GM21786 (cell line): ENCODE data around the gene PGM1.
"Not testable (repeated sequence)": the region's sequence is repeated elsewhere in the genome, so short reads cannot be mapped to it uniquely, and the experiment has no call there.

Source experiments
- ATAC-seq: cut with Tn5 transposase; IDR thresholded peaks from one replicate; pipeline ENCODE4 v1.9.1; 2021; ENCODE audit not compliant: unreplicated experiment

PGM1 gene

GRCh38 chr1:63593303-63593885 is at the start of gene PGM1:
Gene PGM1 (plus strand): TSS chr1:63593411. CDS start chr1:63593489, 78 bp downstream.
- peak; percentile 65 for ATAC-seq

- no peak for ATAC-seq
These were observed 47.4 kb upstream of the PGM1 start for GRCh38 chr1:63545780-63546179.

- ATAC-seq, result no peak
These were observed 45.5 kb upstream of the PGM1 start for GRCh38 chr1:63547621-63548294.

GRCh38 chr1:63548303-63548702 is 44.9 kb upstream of the PGM1 start:
- no peak for ATAC-seq

- no peak for ATAC-seq
These were observed 44.3 kb upstream of the PGM1 start for GRCh38 chr1:63548877-63549276.

GRCh38 chr1:63555480-63555879 is 37.7 kb upstream of the PGM1 start:
- no peak for ATAC-seq

GRCh38 chr1:63557365-63557987 is 35.7 kb upstream of the PGM1 start:
- ATAC-seq, result no peak

GRCh38 chr1:63559357-63559756 is 33.9 kb upstream of the PGM1 start:
- no peak for ATAC-seq

GRCh38 chr1:63563745-63564144 is 29.5 kb upstream of the PGM1 start:
- ATAC-seq, result no peak

GRCh38 chr1:63569068-63569467 is 24.1 kb upstream of the PGM1 start:
- ATAC-seq, result no peak

- ATAC-seq, result no peak
These were observed 23.4 kb upstream of the PGM1 start for GRCh38 chr1:63569640-63570316.

- ATAC-seq, result not testable (repeated sequence)
These were observed 20.5 kb upstream of the PGM1 start for GRCh38 chr1:63572686-63573085.

- not testable (repeated sequence) for ATAC-seq
These were observed 18.9 kb upstream of the PGM1 start for GRCh38 chr1:63574203-63574796.

- ATAC-seq, result no peak
These were observed 17.8 kb upstream of the PGM1 start for GRCh38 chr1:63575340-63575826.

GRCh38 chr1:63586326-63586725 is 6.9 kb upstream of the PGM1 start:
- ATAC-seq, result not testable (repeated sequence)

- ATAC-seq, result no peak
These were observed 3.0 kb upstream of the PGM1 start for GRCh38 chr1:63590166-63590560.

GRCh38 chr1:63592536-63593302 is 492 bp upstream of the PGM1 start:
- ATAC-seq, result no peak

- peak; percentile 44 for ATAC-seq
These were observed 835 bp downstream of the PGM1 start for GRCh38 chr1:63593886-63594605.

GRCh38 chr1:63595435-63595834 is 2.2 kb downstream of the PGM1 start:
- no peak for ATAC-seq

GRCh38 chr1:63599799-63600198 is 6.6 kb downstream of the PGM1 start:
- ATAC-seq, result no peak
